WERI-Rb-1 (cell line): ENCODE results near the gene RTN3.
"Not testable (repeated sequence)": the region's sequence is repeated elsewhere in the genome, so short reads cannot be mapped to it uniquely, and the experiment has no call there.

ENCODE experiments used
- DNase-seq: peaks from one replicate; pipeline ENCODE4 v3.0.0-alpha.2; 2020
- H3K27ac ChIP-seq: fragments of 250-450 bp; sonication (Bioruptor Pico); 2 replicates; pipeline ENCODE4 v1.5.1; 2020; ENCODE audit warnings: mild to moderate bottlenecking, moderate library complexity
- H3K27me3 ChIP-seq: fragments of 250-450 bp; sonication (Bioruptor Pico); 2 replicates; pipeline ENCODE4 v1.5.1; 2021; ENCODE audit warnings: mild to moderate bottlenecking, low read depth, moderate library complexity; ENCODE audit not compliant: insufficient read depth, severe bottlenecking
- H3K36me3 ChIP-seq: fragments of 250-450 bp; sonication (Bioruptor Pico); 2 replicates; pipeline ENCODE4 v1.5.1; 2020; ENCODE audit warnings: mild to moderate bottlenecking, moderate library complexity
- H3K4me3 ChIP-seq: 2 replicates; pipeline ENCODE4 v1.5.1; 2011; ENCODE audit warnings: low read depth, mild to moderate bottlenecking, control low read depth, low read length
- H3K9me3 ChIP-seq: fragments of 250-450 bp; sonication (Bioruptor Pico); 2 replicates; pipeline ENCODE4 v1.5.1; 2021; ENCODE audit warnings: mild to moderate bottlenecking, moderate library complexity; ENCODE audit not compliant: severe bottlenecking
- CTCF ChIP-seq: IDR thresholded peaks from 2 replicates; pipeline ENCODE4 v1.5.1; 2011; ENCODE audit warnings: low read depth, mild to moderate bottlenecking, control low read depth, inconsistent platforms, low read length

Gene RTN3

GRCh38 chr11:63673579-63673978, 7.7 kb upstream of the RTN3 start:
- DNase-seq, result no peak
- no peaks in the 10 kb centered on the region for H3K36me3 ChIP-seq
- TF ChIP-seq CTCF, result no peak
- no peaks in the 10 kb centered on the region for H3K9me3 ChIP-seq
- no peak overlapping the region for H3K4me3 ChIP-seq
- no peaks in the 10 kb centered on the region for H3K27me3 ChIP-seq
- no peak overlapping the region for H3K27ac ChIP-seq

GRCh38 chr11:63680834-63681320, 423 bp upstream of the RTN3 start:
- no peaks in the 10 kb centered on the region for H3K9me3 ChIP-seq
- H3K4me3 ChIP-seq, result peak overlapping the region; percentile 73
- peaks cover 11% of the 10 kb centered on the region for H3K36me3 ChIP-seq
- no peaks in the 10 kb centered on the region for H3K27me3 ChIP-seq
- H3K27ac ChIP-seq, result peak overlapping the region; percentile 94
- no peak for DNase-seq
- TF ChIP-seq CTCF, result no peak

- 0 out of 2 replicates have a peak, but pooled peaks have one; percentile 8 for TF ChIP-seq CTCF
- H3K4me3 ChIP-seq, result peak overlapping the region; percentile 73
- peak overlapping the region; percentile 94 for H3K27ac ChIP-seq
- H3K9me3 ChIP-seq, result no peaks in the 10 kb centered on the region
- no peaks in the 10 kb centered on the region for H3K27me3 ChIP-seq
- no peak for DNase-seq
- peaks cover 16% of the 10 kb centered on the region for H3K36me3 ChIP-seq
Observed at GRCh38 chr11:63682066-63683021, 1.0 kb downstream of the RTN3 start.

- no peak for DNase-seq
- no peaks in the 10 kb centered on the region for H3K27me3 ChIP-seq
- no peak overlapping the region for H3K27ac ChIP-seq
- H3K4me3 ChIP-seq, result peak overlapping the region; percentile 73
- TF ChIP-seq CTCF, result no peak
- H3K9me3 ChIP-seq, result no peaks in the 10 kb centered on the region
- peaks cover 20% of the 10 kb centered on the region for H3K36me3 ChIP-seq
Observed at GRCh38 chr11:63683133-63683991, 2.1 kb downstream of the RTN3 start.

GRCh38 chr11:63685158-63685721, 3.9 kb downstream of the RTN3 start:
- H3K27me3 ChIP-seq, H3K9me3 ChIP-seq, DNase-seq, H3K4me3 ChIP-seq, H3K27ac ChIP-seq: not testable (repeated sequence)
- peaks cover 27% of the 10 kb centered on the region for H3K36me3 ChIP-seq
